HEK293T (cell line): ENCODE results near the gene CLEC6A.

Experiments used
- CTCF ChIA-PET: fragments of 350-600 bp; formaldehyde crosslinking; extraction: SDS; loops from one replicate; lab custom pipeline; 2021; ENCODE audit warnings: antibody characterized with exemption, inconsistent platforms; lab: Yijun Ruan, JAX
- POLR2A ChIA-PET: fragments of 350-600 bp; formaldehyde crosslinking; extraction: SDS; loops from one replicate; lab custom pipeline; 2020; ENCODE audit warnings: antibody characterized with exemption, inconsistent platforms; lab: Yijun Ruan, JAX
- DNase-seq: peaks from one replicate; pipeline ENCODE4 v3.0.0; 2012; ENCODE audit warnings: mixed read lengths; ENCODE audit errors: extremely low spot score
- ARNT ChIP-seq: fragments of 450-650 bp; IDR thresholded peaks from 2 replicates; pipeline ENCODE4 v1.6.1; 2017; ENCODE audit warnings: mild to moderate bottlenecking
- BHLHE40 ChIP-seq: fragments of 450-650 bp; IDR thresholded peaks from 2 replicates; pipeline ENCODE4 v1.6.1; 2016; ENCODE audit warnings: mild to moderate bottlenecking, moderate library complexity, borderline replicate concordance
- CTBP1 ChIP-seq: fragments of 450-650 bp; IDR thresholded peaks from 2 replicates; pipeline ENCODE4 v1.6.1; 2016; ENCODE audit warnings: borderline replicate concordance
- ELF4 ChIP-seq: fragments of 450-650 bp; IDR thresholded peaks from 2 replicates; pipeline ENCODE4 v1.6.1; 2017; ENCODE audit warnings: antibody characterized with exemption
- FOXA1 ChIP-seq: fragments of 450-650 bp; IDR thresholded peaks from 2 replicates; pipeline ENCODE4 v1.6.1; 2016; ENCODE audit warnings: mild to moderate bottlenecking
- FOXK2 ChIP-seq: fragments of 450-650 bp; IDR thresholded peaks from 2 replicates; pipeline ENCODE4 v1.6.1; 2016; ENCODE audit warnings: mild to moderate bottlenecking
- FOXM1 ChIP-seq: fragments of 450-650 bp; IDR thresholded peaks from 2 replicates; pipeline ENCODE4 v1.6.1; 2017; ENCODE audit warnings: mild to moderate bottlenecking, borderline replicate concordance
- HDGF ChIP-seq: fragments of 450-650 bp; IDR thresholded peaks from 2 replicates; pipeline ENCODE4 v1.6.1; 2017; ENCODE audit warnings: antibody characterized with exemption, borderline replicate concordance
- L3MBTL2 ChIP-seq: fragments of 450-650 bp; conservative IDR thresholded peaks from 2 replicates; pipeline ENCODE4 v1.6.1; 2016; ENCODE audit warnings: mild to moderate bottlenecking
- LEF1 ChIP-seq: fragments of 450-650 bp; IDR thresholded peaks from 2 replicates; pipeline ENCODE4 v1.6.1; 2017; ENCODE audit warnings: mild to moderate bottlenecking, borderline replicate concordance
- NFRKB ChIP-seq: fragments of 450-650 bp; IDR thresholded peaks from 2 replicates; pipeline ENCODE4 v1.6.1; 2016; ENCODE audit warnings: mild to moderate bottlenecking, moderate library complexity
- PKNOX1 ChIP-seq: fragments of 450-650 bp; IDR thresholded peaks from 2 replicates; pipeline ENCODE4 v1.6.1; 2016
- SP1 ChIP-seq: fragments of 450-650 bp; IDR thresholded peaks from 2 replicates; pipeline ENCODE4 v1.6.1; 2017
- SUZ12 ChIP-seq: fragments of 450-650 bp; IDR thresholded peaks from 2 replicates; pipeline ENCODE4 v1.6.1; 2016; ENCODE audit warnings: mild to moderate bottlenecking
- TARDBP ChIP-seq: fragments of 450-650 bp; IDR thresholded peaks from 2 replicates; pipeline ENCODE4 v1.6.1; 2016
- ZNF384 ChIP-seq: fragments of 450-650 bp; IDR thresholded peaks from 2 replicates; pipeline ENCODE4 v1.6.1; 2016

The CLEC6A gene

GRCh38 chr12:8519171-8519570 lies 63.4 kb downstream of the CLEC6A start:
- TF ChIP-seq HDGF (no peak), PKNOX1 (no peak), CTBP1 (no peak), BHLHE40 (no peak), SP1 (no peak), ELF4 (no peak), ARNT (no peak), FOXK2 (no peak), NFRKB (no peak), LEF1 (no peak)
- POLR2A ChIA-PET, result no interaction called here
- CTCF ChIA-PET, result no interaction called here
- DNase-seq, result no peak

- no peak for TF ChIP-seq HDGF
- TF ChIP-seq FOXK2, result no peak
- no peak for TF ChIP-seq LEF1
- TF ChIP-seq SP1, result no peak
- no peak for TF ChIP-seq ZNF384
- no peak for TF ChIP-seq NFRKB
- TF ChIP-seq FOXM1, result no peak
- TF ChIP-seq CTBP1, result no peak
- no peak for TF ChIP-seq TARDBP
- no peak for TF ChIP-seq L3MBTL2
- no peak for TF ChIP-seq FOXA1
- no peak for TF ChIP-seq BHLHE40
- no peak for TF ChIP-seq PKNOX1
- TF ChIP-seq SUZ12, result no peak
- no peak for TF ChIP-seq ELF4
- TF ChIP-seq ARNT, result no peak
- no peak for DNase-seq
- ChIA-PET POLR2A (no interaction called here), CTCF (no interaction called here)
Observed at GRCh38 chr12:8527250-8528130, 71.7 kb downstream of the CLEC6A start.
